Activated CD8-positive, alpha-beta T cell treated with anti-CD3 and anti-CD28 coated beads, Interleukin-2, amount 10 ng/mL, durations not matched to agents 7 days and 5 days (primary cell): ENCODE results near the gene PGLYRP4. TPM values are rescaled to one million over a fixed set of nuclear protein-coding genes. Genes with fewer than 3 reads are reported as not detected.
"Not testable (repeated sequence)": the region's sequence is repeated elsewhere in the genome, so short reads cannot be mapped to it uniquely, and the experiment has no call there.

Source experiments
- ATAC-seq: fragments of 150-1000 bp; cut with Tn5 transposase; one replicate; pipeline ENCODE4 v1.10.0; 2021; ENCODE audit warnings: moderate library complexity
- CTCF ChIA-PET: fragments of 350-600 bp; sonication (Branson Sonifier 250); formaldehyde crosslinking; loops from one replicate; lab custom pipeline; 2021; ENCODE audit warnings: antibody characterized with exemption; lab: Charles Lee
- POLR2A ChIA-PET: fragments of 350-600 bp; sonication (Branson Sonifier 250); formaldehyde crosslinking; loops from one replicate; lab custom pipeline; 2021; ENCODE audit warnings: antibody characterized with exemption; lab: Charles Lee
- DNase-seq: peaks from one replicate; pipeline ENCODE4 v3.0.0-alpha.2; 2020
- H3K27ac Mint-ChIP-seq: one replicate; pipeline ENCODE4 v1.8.0; 2021; ENCODE audit warnings: mild to moderate bottlenecking, mixed read lengths
- H3K27me3 Mint-ChIP-seq: one replicate; pipeline ENCODE4 v1.8.0; 2021; ENCODE audit warnings: low read depth, mixed read lengths
- H3K36me3 Mint-ChIP-seq: one replicate; pipeline ENCODE4 v1.8.0; 2021; ENCODE audit warnings: low read depth, mixed read lengths
- H3K4me1 Mint-ChIP-seq: one replicate; pipeline ENCODE4 v1.8.0; 2021; ENCODE audit warnings: low read depth, mixed read lengths
- H3K4me3 Mint-ChIP-seq: one replicate; pipeline ENCODE4 v1.8.0; 2021; ENCODE audit warnings: mild to moderate bottlenecking, mixed read lengths
- H3K9me3 Mint-ChIP-seq: one replicate; pipeline ENCODE4 v1.8.0; 2022; ENCODE audit warnings: mixed read lengths; ENCODE audit not compliant: insufficient read depth
- total RNA-seq, 2 experiments: library from RNA; stranded (reverse); gene quantifications; one replicate each; pipeline ENCODE4 v1.2.3, GENCODE V29; 2021

PGLYRP4 gene
- total RNA-seq, 2 experiments from 2014 or later = not detected

DNA sequence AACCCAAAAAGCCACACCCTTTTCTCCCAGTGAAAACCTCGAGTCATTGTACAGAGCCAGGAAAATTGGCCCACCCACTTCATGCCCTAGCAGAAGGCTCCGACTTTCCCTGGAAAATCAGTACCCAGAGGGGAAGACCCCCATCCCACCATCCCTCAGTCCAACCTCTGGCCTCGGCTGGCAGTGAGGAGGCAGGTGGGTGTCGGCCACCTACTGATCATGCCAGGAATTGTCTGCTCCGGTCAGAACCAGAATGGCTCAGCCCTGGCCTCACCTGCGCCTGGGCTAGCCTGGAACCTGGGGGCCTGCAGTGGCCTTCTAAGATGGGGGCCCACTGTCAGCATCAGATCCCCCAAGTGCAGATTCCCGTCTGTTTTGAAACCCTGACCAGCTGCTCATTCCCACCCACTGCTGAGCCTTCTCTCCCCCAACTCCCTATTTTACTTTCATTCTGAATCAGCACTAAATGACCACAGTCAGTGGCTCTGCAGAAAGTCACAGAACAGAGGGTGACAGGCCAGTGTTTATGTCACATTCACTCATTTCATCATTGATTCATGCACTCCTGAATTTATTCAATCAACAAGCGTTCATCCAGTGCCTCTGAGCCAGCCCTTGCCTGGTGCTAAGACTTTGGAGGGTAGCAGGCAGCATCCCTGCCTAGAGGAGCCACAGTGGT is 6.0 kb upstream of the PGLYRP4 start:
- no peaks in the 10 kb centered on the region for H3K36me3 Mint-ChIP-seq
- CTCF ChIA-PET = interaction anchor here (0.8 to 7.4 kb wide), 12 partner anchors 9 to 144 kb away, joined by 3 to 140 read pairs (median 7); no protein-coding TSS in a partner anchor
- no peak for DNase-seq
- H3K27ac Mint-ChIP-seq = no peak overlapping the region
- peaks cover 11% of the 10 kb centered on the region for H3K4me1 Mint-ChIP-seq
- POLR2A ChIA-PET = no interaction called here
- no peaks in the 10 kb centered on the region for H3K9me3 Mint-ChIP-seq
- no peak overlapping the region for H3K4me3 Mint-ChIP-seq
- peaks cover 24% of the 10 kb centered on the region for H3K27me3 Mint-ChIP-seq
- no peak for ATAC-seq

- Mint-ChIP-seq H3K4me1 (peaks cover 11% of the 10 kb centered on the region), H3K36me3 (no peaks in the 10 kb centered on the region), H3K27ac (no peak overlapping the region), H3K27me3 (peaks cover 28% of the 10 kb centered on the region), H3K4me3 (no peak overlapping the region), H3K9me3 (no peaks in the 10 kb centered on the region)
- ATAC-seq (no peak), DNase-seq (no peak)
- CTCF ChIA-PET = interaction anchor here (0.8 to 7.4 kb wide), 16 partner anchors 8 to 281 kb away, joined by 3 to 140 read pairs (median 4); partner anchors contain the start of gene CHTOP
- POLR2A ChIA-PET = interaction anchor here (0.7 kb wide), 1 partner anchor 191 kb away, joined by 3 read pairs; no protein-coding TSS in a partner anchor
Measured at GRCh38 chr1:153353226-153353947, 4.7 kb upstream of the PGLYRP4 start.

DNA sequence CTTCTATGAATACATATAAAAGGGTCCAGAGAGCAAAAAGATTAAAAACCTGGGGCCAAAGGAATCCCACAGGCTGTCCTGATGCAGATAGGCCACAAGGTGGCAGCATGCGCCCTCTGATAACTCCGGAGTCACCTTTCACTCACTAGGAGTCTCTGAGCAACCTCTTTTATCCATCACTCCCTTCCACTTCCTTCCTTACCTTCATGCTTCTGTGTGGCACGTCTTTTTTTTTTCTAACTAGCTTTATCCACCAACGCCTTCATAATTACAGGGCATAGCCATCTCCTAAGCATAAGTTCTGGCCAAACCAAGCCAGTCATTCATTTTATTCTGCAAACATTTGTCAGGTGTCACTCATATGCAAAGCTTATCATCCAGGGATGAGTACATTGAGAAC is 3.9 kb upstream of the PGLYRP4 start:
- H3K27ac Mint-ChIP-seq = no peak overlapping the region
- H3K9me3 Mint-ChIP-seq = no peaks in the 10 kb centered on the region
- peak; percentile 68 for ATAC-seq
- no peak overlapping the region for H3K4me3 Mint-ChIP-seq
- ChIA-PET POLR2A (interaction anchor here (0.7 kb wide), 1 partner anchor 192 kb away, joined by 3 read pairs; no protein-coding TSS in a partner anchor), CTCF (interaction anchor here (0.7 to 7.4 kb wide), 17 partner anchors 9 to 281 kb away, joined by 3 to 140 read pairs (median 4); partner anchors contain the start of gene CHTOP)
- peaks cover 5% of the 10 kb centered on the region for H3K4me1 Mint-ChIP-seq
- peaks cover 33% of the 10 kb centered on the region for H3K27me3 Mint-ChIP-seq
- peak; percentile 78 for DNase-seq
- H3K36me3 Mint-ChIP-seq = no peaks in the 10 kb centered on the region

- H3K27ac Mint-ChIP-seq = no peak overlapping the region
- peak; percentile 7 for DNase-seq
- H3K4me1 Mint-ChIP-seq = peaks cover 13% of the 10 kb centered on the region
- peaks cover 41% of the 10 kb centered on the region for H3K27me3 Mint-ChIP-seq
- H3K36me3 Mint-ChIP-seq = no peaks in the 10 kb centered on the region
- ChIA-PET CTCF (interaction anchor here (1.0 to 7.4 kb wide), 2 partner anchors 144 kb away, joined by 4 to 140 read pairs; no protein-coding TSS in a partner anchor), POLR2A (no interaction called here)
- H3K4me3 Mint-ChIP-seq = no peak overlapping the region
- H3K9me3 Mint-ChIP-seq = no peaks in the 10 kb centered on the region
- no peak for ATAC-seq
Measured at GRCh38 chr1:153350321-153350957, 1.8 kb upstream of the PGLYRP4 start.

DNA sequence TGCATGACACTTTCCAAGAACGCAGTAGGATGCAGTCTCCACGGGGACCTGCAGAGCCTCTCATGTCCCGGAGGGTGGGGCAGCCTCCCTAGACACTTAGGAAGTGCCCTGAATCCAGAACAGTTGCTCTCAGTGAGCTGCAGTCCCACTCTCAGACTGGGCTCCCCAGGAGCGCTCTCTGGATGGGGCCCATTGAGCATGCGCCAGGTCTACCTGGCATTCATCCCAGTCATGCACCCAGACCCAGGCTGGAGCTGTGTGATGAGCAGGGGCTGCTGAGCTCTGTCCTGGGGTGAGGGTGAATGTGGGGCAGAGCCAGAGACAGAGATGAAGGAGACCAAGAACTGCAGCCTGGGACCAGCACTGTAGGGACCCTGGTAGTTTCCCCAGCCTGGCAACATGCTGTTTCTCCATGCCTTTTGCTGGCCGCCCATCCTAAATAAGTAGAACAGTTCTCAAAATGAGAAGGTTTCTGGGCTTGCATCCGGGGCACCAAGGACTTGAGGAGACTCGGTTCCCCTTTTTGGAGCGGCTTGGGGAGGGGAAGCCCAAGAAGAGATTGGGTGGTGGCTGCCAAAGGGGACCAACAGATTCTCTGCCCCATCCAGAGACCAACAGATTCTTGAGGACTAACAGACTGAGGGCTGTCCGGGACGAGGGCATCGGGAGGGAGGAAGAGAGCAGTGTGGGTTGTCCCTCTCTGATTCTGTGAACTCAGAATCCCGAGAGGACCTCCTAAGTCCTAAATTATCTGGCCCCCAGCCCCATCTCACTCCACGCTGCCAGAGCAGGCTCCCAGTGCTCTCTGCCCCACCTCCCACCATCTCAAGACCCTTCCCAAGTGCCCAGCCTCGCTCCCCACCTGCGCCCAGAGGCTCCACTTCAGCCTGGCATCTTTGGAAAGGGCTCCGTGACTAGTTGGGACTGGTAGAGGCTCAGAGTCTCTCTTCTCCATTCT is 1.0 kb upstream of the PGLYRP4 start:
- H3K36me3 Mint-ChIP-seq = no peaks in the 10 kb centered on the region
- ATAC-seq (no peak), DNase-seq (peak; percentile 17)
- H3K4me3 Mint-ChIP-seq = no peak overlapping the region
- H3K27ac Mint-ChIP-seq = no peak overlapping the region
- ChIA-PET POLR2A (no interaction called here), CTCF (interaction anchor here (0.6 to 1.0 kb wide), 2 partner anchors 14 to 145 kb away, joined by 3 to 4 read pairs; no protein-coding TSS in a partner anchor)
- peaks cover 44% of the 10 kb centered on the region for H3K27me3 Mint-ChIP-seq
- H3K9me3 Mint-ChIP-seq = no peaks in the 10 kb centered on the region
- H3K4me1 Mint-ChIP-seq = peaks cover 20% of the 10 kb centered on the region

GRCh38 chr1:153347856-153348255 is 785 bp downstream of the PGLYRP4 start:
- no peak overlapping the region for H3K4me3 Mint-ChIP-seq
- ChIA-PET CTCF (interaction anchor here (1.0 kb wide), 1 partner anchor 147 kb away, joined by 4 read pairs; no protein-coding TSS in a partner anchor), POLR2A (no interaction called here)
- no peaks in the 10 kb centered on the region for H3K9me3 Mint-ChIP-seq
- DNase-seq (peak; percentile 16), ATAC-seq (no peak)
- no peaks in the 10 kb centered on the region for H3K36me3 Mint-ChIP-seq
- no peak overlapping the region for H3K27ac Mint-ChIP-seq
- peaks cover 31% of the 10 kb centered on the region for H3K4me1 Mint-ChIP-seq
- H3K27me3 Mint-ChIP-seq = peaks cover 51% of the 10 kb centered on the region

DNA sequence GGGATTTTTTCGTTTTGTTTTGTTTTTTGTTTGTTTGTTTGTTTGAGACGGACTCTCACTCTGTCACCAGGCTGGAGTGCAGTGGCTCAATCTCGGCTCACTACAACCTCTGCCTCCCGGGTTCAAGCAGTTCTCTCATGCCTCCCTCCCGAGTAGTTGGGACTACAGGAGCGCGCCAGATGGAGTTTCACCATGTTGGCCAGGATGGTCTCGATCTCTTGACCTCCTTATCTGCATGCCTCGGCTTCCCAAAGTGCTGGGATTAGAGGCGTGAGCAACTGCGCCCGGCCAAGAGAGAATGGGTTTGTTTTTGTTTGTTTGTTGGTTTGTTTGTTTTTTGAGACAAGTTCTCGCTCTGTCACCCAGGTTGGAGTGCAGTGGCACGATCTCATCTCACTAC is 1.6 kb downstream of the PGLYRP4 start:
- peaks cover 31% of the 10 kb centered on the region for H3K4me1 Mint-ChIP-seq

DNA sequence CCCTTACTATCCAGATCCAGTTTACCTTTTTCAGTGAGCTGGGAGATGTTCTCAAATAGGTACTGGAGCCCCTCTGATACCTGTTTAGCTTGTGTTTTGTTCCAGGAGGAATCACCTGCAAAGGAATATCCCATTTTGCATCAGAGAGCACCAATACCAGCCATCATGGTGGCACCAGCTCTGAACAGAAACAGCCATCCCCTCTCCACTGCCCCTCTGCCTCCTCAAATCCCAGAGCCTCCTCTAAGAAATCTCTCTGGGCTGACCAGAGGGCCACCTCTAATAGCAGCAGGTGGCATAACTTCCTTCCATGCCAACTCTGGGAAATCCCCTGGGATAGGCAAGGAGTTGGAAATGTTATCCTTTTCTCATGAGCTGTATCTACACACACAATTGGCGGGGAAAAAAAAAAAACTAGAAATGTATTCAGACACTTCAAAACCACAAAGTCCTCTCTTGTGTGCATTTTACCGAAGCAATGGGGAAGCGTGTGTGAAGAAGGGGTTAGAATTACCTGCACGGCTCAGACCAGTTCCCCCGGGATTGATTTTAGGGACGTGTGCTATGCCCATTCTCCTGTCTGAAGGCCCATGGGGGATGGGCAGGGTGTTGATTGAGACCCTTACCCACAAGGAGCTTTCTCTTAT is 2.4 kb downstream of the PGLYRP4 start:
- Mint-ChIP-seq H3K9me3 (no peaks in the 10 kb centered on the region), H3K4me3 (no peak overlapping the region), H3K4me1 (peaks cover 31% of the 10 kb centered on the region), H3K36me3 (no peaks in the 10 kb centered on the region), H3K27me3 (peaks cover 60% of the 10 kb centered on the region), H3K27ac (no peak overlapping the region)
- DNase-seq (peak; percentile 18), ATAC-seq (no peak)
- ChIA-PET CTCF (interaction anchor here (2.8 to 2.9 kb wide), 2 partner anchors 10 to 149 kb away, joined by 10 to 19 read pairs; partner anchors contain the start of gene S100A9), POLR2A (no interaction called here)

More for the DNA sequence above, 1.6 kb downstream of the PGLYRP4 start:
- CTCF ChIA-PET = interaction anchor here (2.8 to 2.9 kb wide), 2 partner anchors 9 to 148 kb away, joined by 10 to 19 read pairs; partner anchors contain the start of gene S100A9
- POLR2A ChIA-PET, H3K4me3 Mint-ChIP-seq, H3K36me3 Mint-ChIP-seq, H3K27ac Mint-ChIP-seq, H3K9me3 Mint-ChIP-seq, ATAC-seq: not testable (repeated sequence)
- peak; percentile 16 for DNase-seq
- peaks cover 59% of the 10 kb centered on the region for H3K27me3 Mint-ChIP-seq

DNA sequence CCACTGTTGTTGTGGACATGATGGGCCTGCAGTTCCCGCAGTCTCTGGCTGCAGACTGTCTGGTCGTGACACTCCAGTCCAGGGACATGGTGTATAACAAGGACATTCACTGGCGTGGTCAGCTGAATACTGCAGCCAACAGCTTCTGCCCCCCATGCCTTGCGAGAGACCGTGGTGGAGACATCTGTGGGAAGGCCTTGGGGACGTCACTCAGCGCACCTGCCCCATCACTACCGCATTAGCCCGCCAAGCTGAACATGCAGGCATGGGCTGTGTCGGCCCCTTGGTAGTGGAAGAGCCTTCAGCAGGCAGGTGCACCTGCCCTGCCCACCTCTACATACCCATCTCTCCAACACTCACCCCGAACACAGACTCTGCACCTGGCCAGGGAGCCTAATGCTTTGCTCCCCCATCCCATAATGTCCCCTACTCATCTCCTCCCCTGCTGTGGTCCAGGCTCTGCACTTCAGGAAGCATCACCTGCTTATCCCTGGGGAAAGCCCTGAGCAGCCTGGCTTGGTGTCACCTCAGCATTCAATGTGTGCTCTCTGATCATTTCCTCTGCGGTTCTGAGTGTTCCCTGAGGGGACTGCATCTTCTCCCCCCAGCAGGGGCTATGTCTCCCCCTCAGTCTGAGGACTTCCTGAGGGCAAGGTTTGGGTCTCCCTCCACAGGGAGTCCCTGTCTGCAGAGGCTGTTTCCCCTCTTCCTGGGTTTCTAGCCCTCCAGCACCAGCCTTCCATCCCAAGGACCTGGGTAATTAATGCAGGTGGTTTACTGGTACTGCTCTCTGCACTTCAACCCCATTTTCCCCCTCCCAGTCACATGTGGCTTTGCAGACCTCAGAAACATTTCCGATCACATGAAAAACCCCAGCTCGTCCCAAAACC is 3.2 kb downstream of the PGLYRP4 start:
- ChIA-PET CTCF (interaction anchor here (2.8 to 4.5 kb wide), 3 partner anchors 8 to 150 kb away, joined by 10 to 25 read pairs (median 19); partner anchors contain the start of gene S100A9), POLR2A (no interaction called here)
- no peaks in the 10 kb centered on the region for H3K36me3 Mint-ChIP-seq
- H3K27me3 Mint-ChIP-seq = peaks cover 54% of the 10 kb centered on the region
- ATAC-seq = peak; percentile 59
- DNase-seq = peak; percentile 24
- peaks cover 36% of the 10 kb centered on the region for H3K4me1 Mint-ChIP-seq
- no peak overlapping the region for H3K27ac Mint-ChIP-seq
- H3K9me3 Mint-ChIP-seq = no peaks in the 10 kb centered on the region
- no peak overlapping the region for H3K4me3 Mint-ChIP-seq
